ENCODE data around the gene PDK1.
"Not testable (repeated sequence)": the region's sequence is repeated elsewhere in the genome, so short reads cannot be mapped to it uniquely, and the experiment has no call there.

Gene PDK1

DNA sequence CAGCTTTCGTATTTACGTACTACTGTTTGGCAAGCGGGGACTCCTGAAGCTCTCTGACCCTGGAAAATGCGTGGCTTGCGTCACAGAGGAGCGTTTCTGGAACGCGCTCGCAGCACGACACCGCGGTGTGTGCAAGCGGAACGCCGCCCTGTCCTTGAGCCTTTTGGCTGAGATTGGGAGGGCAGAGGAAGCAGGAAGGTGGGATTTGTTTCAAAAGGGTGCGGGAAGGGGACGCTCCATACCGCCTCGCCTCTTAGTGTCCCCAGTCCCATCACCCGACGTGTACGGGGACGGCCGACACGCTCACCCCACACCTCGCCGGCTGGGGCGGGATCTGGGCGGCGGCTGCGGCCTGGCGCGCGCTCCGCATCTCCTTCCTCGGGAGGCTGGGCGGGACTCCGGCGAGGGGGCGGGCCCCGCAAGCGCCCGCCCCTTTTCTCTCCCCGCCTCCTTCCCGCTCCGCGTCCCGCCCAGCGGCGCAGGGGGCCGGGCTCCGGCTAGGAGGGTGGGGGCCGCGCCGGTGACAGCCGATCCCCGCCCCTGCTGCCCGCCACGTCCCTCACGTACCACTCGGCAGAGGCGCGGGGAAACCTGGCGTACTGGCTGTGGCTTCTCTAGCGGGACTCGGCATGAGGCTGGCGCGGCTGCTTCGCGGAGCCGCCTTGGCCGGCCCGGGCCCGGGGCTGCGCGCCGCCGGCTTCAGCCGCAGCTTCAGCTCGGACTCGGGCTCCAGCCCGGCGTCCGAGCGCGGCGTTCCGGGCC lies at the start of gene PDK1:
Gene PDK1, plus strand, starts transcription at position 569 of the 762 bp plus-strand sequence. Its CDS starts 61 bp downstream, at position 630.
- peak; percentile 89 for DNase-seq (ENCODE audit: low spot score)

DNA sequence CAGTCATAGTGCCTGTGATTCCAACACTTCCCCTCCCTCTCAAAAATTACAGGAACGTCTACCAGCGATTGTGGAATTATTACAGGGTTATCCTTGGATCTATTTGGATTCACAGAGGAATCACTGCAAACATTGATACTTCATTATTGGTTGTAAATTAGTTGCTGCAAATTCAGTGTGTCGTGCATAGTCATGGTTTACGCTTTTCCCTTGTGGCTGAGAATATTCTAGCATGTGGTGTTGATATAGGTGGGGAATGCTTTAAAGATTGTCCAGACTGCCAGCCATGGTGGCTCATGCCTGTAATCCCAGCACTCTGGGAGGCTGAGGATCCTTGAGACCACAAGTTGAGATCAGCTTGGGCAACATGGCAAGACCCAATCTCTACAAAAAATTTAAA lies 48.7 kb upstream of the PDK1 start:
- no peak for DNase-seq (ENCODE audit: low spot score)

DNA sequence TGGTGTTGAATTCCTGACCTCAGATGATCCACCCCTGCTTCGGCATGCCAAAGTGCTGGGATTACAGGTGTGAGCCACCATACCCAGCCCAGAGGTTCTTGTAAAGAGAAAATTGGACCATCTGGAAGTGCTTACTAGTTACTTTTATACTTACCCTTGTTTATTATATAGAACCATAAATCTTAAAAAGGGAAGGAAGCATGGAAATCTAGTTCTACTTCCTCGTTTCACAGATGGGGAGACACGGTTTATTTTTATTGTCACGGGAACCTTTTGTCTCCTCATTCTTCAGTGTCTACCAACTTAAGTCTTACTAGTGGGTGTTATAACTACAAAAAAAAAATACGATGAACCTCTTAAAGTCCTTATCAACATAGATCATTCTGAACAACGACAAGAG lies 45.8 kb upstream of the PDK1 start:
- DNase-seq (ENCODE audit: low spot score) = no peak

DNA sequence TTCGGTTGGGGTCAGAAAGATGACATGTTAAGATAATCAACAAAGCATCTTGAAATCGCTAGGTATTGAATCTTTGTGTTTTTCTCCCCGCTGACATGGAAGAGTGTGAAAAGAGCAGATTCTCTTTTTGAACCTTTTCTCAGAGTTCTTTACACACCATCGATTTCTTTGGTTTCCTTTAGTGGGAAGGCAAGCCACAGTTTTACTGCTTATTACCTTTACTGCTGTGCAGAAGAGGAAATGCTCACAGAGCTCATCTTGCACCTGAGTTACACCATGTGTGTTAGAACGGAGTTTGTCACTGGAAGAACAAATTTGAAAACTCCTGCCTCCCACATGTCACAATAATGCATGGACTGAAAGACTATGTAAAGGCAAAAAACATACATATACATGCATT lies 45.3 kb upstream of the PDK1 start:
- peak; percentile 21 for DNase-seq (ENCODE audit: low spot score)

DNA sequence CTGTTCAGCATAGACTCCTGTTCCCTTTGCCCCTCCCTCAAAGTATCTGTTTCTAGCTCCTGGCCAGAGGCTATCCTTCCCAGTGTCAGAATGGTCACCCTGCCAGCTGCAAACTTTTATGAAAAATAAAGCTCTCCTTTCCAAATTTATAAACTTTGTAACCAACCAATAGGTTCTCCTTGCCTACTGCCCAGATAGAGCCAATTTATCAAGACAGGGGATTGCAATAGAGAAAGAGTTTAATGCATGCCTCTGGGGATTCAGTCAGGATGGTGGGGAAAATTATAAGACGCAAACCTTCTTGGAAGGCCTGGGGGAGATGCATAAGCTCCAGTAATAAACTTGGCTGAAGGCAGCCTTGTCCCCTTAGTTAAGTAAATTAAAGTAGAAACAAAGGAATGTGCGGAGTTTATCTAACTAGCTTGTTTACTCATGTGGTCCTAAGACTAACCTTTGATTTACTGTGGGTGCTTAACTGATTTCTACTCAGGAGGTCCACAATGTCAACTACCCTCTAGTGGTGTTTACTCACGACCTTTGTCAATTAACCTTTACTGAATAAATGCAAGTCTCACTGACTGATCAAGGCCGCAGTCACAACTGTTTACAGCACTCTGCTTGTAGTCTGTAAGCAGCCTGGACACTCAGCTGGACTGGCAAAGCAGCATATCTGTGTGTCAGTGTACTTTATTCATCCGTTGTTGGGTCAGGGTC lies 42.9 kb upstream of the PDK1 start:
- no peak for DNase-seq (ENCODE audit: low spot score)

DNA sequence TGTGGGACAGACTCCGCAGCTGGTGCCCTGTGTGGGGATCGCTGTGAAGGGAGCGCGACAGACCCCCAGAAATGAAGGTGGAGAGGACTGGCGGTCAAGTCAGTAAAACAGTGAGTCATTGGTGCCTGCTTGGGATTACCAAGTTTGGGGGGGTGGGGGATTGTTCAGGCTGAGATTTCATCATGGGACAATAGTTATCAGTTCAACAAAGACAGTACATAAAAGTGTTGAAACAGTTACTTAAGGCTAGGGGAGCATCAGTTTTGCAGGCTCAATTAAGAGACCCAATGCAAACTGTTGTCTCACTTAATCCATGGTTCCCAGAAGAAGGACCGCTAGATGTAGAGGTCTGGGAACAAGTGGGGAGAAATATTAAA lies 42.4 kb upstream of the PDK1 start:
- DNase-seq (ENCODE audit: low spot score) = no peak

DNA sequence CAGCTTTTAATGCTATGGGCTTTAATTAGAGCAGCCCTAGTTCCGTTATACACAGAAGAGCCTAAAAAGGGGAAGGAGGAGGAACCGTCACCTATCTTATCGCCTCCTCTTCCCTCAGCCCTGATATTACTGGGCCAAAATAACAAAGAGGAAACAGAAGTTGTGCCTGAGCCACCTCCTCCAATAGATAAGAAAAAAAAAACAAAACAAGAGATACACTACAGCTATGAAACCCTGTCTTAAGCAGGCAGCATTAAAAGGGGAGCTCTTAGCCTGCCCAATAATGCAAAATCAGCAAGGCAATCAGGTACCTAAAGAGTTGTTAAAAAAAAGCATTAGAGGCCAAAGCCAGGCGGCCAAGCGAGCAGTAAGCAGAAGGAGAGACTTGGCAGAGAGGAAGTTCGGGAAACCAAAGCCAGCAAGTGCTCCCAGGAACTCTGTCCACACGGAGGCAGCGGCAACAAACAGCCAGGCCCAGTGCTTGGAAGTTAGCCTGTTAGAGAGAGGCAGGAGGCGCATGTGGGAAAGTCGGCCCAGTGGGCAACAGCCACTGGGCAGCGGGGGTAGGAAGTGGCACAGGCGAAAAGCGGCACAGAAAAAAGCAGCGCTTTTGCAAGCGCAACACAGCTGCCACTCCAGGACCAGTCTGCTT lies 41.8 kb upstream of the PDK1 start:
- DNase-seq (ENCODE audit: low spot score) = no peak

DNA sequence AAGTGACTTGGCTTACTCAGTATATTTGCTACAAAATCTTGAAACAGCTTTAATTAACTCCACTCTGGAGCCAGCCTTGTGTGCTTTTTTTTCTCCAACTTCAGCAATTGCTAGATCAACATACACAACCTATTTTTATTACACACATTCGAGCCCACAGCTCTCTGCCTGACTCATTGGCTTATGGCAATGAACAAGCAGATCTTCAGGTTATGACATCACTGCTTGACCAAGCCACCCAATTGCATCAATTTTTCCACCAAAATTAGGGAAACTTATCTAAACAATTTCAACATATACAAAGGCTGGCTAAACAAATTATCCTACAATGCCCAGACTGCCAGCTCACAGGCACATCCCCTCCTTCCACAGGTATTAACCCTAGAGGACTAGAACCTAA lies 39.6 kb upstream of the PDK1 start:
- DNase-seq (ENCODE audit: low spot score) = no peak

DNA sequence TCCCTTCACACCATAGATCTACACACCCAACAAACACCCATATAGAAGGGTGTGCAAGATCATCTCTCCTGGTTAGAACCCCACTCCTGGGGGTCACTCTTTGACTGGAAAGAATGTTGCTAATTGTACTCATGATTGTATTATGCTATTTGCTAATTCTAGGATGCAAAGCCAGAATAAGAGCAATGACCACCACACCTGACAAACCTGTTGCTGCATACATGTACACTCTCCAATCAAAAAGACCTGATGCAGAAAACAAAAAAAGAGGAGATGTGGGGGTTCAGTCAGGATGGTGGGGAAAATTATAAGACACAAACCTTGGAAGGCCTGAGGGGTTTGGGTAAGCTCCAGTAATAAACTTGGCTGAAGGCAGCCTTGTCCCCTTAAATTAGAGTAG lies 36.9 kb upstream of the PDK1 start:
- DNase-seq (ENCODE audit: low spot score) = no peak

DNA sequence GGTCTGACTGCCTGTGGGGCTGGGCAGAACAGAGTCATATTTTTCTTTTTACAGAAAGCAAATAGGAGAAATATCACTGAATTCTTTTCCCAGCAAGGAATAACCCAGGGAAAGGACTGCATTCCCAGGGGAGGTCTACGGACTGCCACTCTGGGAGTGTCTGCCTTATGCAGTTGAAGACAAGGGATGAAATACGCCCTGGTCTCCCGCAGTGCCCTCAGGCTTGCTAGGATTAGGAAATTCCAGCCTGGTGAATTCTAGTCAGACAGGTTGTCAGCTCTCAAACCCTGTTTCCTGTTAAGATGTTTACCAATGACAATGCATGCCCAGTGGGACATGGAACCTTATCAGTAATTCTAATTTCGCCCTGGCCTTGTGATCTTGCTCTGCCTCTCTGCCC lies 30.3 kb upstream of the PDK1 start:
- DNase-seq (ENCODE audit: low spot score) = no peak

DNA sequence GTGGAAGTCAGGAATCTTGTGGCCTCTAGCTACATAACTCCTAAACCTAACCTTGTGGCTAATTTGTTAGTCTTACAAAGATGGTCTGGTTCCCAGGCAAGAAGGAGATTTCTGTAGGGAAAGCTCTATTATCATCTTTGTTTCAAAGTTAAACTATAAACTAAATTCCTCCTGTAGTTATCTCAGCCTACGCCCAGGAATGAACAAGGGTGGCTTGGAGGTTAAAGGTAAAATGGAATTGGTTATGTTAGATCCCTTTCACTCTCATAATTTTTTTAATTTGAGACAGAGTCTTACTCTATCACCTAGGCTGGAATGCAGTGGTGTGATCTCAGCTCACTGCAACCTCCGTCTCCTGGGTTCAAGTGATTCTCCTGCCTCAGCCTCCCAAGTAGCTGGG lies 24.6 kb upstream of the PDK1 start:
- no peak for DNase-seq (ENCODE audit: low spot score)

DNA sequence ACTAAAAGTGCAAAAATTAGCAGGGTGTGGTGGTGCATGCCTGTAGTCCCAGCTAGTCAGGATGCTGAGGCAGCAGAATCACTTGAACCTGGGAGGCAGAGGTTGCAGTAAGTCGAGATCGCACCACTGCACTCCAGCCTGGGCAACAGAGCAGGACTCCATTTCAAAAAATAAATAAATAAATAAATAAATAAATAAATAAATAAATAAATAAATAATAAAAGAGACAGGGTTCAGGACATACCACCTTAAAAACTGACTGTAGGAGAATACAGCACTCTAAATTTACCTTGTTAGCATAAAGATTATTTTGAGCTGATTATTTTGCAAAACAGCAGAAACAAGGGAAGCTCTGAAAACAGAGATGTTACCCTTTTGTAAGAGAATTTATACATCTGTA lies 23.4 kb upstream of the PDK1 start:
- not testable (repeated sequence) for DNase-seq (ENCODE audit: low spot score)

DNA sequence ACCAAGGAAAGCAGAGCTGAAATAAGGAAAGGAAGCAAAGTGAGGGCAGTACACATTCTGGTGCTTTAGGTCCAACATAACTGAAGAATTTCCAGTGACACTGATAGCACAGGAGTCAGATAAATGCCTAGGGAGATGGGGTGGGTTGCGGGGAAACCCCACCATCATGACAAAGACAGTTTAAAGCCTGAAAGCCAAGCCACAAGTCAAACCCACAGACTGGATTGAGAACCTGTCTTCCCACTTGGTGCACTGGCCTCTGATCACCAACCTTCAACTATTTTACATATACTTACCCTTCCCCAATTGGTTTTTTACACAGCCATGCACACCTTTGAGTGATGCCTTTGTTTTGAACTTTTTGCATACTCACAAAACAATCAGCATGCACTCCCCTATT lies 22.2 kb upstream of the PDK1 start:
- DNase-seq (ENCODE audit: low spot score) = no peak

DNA sequence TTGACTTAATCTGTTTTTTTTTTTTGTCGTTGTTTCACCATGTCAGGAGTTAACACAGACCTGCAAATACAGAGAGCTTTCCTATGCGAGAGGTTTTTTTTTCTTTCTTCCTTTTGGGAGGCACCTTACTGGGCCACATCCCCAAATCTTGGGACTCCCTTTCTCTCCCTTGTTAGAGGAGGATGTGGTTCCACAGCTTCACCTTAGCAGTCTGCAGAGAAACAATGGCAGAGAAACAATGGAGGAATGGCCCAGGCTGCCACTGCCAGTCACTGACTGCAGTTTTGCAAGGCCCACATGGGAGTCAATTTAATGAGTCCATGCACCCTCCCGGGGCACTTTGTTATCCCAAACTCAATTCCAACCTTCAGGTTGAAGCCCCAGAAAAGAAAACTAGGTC lies 20.8 kb upstream of the PDK1 start:
- no peak for DNase-seq (ENCODE audit: low spot score)

DNA sequence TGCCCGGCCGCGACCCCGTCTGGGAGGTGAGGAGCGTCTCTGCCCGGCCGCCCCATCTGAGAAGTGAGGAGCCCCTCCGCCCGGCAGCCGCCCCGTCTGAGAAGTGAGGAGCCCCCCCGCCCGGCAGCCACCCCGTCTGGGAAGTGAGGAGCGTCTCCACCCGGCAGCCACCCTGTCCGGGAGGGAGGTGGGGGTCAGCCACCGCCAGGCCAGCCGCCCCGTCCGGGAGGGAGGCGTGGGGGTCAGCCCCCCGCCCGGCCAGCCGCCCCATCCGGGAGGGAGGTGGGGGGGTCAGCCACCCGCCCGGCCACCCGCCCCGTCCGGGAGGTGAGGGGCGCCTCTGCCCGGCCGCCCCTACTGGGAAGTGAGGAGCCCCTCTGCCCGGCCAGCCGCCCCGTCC lies 18.0 kb upstream of the PDK1 start:
- DNase-seq (ENCODE audit: low spot score) = not testable (repeated sequence)

DNA sequence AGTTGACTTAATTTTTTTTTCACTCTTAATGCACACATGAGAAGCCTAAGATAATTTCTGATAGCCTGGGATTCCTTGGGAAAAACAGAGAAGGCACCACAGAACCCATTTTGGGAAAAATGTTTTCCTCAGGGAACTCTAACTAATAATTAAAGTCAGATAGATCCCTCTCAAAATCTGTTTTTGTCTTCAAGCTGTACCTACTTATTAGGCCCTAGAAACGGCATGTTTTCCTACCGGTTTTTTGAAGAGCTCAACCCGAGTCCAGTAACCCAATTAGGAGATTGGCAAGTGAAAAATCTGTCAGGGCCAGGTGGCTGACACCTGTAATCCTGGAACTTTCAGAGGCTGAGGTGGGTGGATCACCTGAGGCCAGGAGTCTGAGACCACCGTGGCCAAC lies 16.1 kb upstream of the PDK1 start:
- no peak for DNase-seq (ENCODE audit: low spot score)

DNA sequence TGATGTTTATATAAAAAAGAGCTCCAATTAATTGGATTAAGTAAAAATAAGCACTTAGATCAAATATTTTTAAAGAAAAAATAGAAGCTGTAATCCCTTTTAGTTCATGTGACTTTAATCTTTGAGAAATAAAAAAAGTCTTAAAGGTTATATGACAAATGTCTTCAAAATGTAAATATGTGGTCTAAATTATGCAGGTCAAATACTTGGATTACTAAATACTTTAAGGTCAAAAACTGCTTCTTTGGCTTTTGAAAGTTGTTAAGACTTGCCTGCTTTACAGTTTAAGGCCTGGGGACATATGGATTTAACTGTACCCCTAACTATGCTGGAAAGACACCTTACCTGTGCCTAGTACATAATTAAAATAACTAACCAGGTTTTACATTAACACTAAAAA lies 15.5 kb upstream of the PDK1 start:
- no peak for DNase-seq (ENCODE audit: low spot score)

DNA sequence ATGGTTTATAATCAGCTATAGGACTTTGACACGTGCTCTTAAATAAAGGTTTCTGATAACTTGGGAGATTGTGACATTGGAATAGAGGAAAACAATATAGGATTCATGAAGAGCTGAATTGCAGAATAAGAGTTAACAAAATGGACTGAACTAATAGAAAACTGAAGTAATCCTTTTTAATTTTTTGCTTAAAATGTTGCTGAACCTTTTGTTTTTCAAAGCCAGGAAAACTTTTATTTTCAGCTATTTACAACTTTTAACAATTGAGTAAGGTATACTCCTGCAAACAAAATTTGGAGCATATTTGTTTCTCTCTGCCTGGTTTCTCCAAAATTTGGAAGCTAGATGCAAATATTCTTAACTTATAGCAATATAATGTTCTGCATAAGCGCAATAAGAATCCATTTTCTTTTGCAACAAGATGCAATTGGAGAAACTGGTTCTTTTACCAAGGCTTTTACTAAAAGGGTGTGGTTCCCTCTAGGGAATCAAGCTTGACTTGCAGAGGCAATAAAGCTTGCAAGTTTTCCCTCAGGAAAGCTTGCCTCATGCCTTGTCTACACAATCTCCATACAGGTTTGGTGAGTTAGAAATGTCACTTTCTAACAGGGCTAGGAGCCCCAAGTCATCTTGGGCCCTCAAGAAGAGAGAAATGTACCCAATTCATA lies 10.3 kb upstream of the PDK1 start:
- no peak for DNase-seq (ENCODE audit: low spot score)

DNA sequence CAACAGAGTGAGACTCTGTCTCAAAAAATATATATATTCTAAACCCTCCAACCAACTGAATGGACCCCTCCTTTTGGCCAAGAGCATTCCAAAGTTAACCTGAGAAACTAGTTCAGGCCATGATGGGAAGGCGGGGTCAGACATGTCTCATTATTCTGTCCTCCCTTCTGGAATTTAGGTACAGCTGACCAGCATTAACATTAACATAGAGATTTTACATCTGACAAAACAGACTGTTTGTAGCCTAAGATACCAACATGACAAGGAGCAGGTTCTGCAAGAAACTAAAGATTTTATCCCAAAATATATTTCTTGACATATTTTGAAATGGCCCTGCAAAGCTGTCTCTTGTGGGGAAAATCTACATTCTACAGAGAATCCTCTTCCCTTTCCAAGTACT lies 6.8 kb upstream of the PDK1 start:
- DNase-seq (ENCODE audit: low spot score) = no peak

DNA sequence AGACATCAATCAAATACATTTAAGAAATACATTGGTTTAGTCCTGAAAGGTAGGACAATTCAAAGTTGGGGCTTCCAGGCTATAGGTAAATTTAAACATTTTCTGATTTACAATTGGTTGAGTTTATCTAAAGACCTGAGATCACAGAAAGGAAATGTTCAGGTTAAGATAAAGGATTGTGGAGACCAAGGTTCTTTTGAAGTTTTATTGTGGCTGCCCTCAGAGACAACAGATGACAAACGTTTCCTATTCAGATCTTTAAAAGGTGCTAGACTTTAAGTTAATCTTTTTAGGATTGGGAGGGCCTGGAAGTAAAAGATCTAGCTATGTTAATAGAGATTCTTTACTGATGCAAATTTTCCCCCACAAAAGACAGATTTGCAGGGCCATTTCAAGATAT lies 6.1 kb upstream of the PDK1 start:
- peak; percentile 16 for DNase-seq (ENCODE audit: low spot score)

DNA sequence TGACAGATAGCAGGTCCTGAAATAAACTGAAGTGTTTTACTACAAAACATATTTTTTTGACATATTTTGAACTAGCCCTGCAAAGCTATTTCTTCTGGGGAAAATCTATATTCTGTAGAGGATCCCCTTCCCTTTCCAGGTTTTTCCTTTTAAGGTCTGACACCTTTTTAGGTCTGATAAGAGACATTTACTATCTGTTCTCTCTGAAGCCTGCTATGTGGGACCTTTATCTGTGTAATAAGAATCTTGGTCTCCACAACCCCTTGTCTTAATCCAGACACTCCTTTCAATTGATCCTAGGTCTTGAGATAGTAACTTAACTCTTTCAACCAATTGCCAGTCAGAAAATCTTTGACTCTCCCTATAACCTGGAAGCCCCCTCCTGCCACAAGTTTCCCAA lies 5.5 kb upstream of the PDK1 start:
- no peak for DNase-seq (ENCODE audit: low spot score)

DNA sequence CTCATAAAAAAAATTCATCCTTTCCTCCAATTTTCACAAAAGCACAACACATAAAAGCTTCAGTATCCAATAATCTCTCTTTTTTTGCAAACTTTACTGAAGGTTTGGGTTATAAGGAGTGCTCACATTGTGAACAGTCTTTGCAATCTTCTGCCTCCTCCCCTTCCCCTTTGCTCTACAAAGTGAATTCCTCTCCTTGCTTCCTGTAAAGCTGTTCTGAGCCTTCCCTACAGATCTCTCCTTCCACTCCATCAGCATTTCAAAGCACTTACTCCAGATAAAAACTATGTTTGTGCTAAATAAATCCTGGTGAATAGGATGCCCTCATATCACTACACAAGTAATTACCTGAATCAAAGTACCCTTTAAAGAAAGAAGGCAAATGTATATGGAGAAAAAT lies 4.6 kb upstream of the PDK1 start:
- DNase-seq (ENCODE audit: low spot score) = no peak
